NCI-H774 (cell line): Measurements from ENCODE around the gene SOX13.

ENCODE experiments used
- DNase-seq: peaks from one replicate; lab custom pipeline; 2025; lab: John Stamatoyannopoulos, UW

The SOX13 gene

DNA sequence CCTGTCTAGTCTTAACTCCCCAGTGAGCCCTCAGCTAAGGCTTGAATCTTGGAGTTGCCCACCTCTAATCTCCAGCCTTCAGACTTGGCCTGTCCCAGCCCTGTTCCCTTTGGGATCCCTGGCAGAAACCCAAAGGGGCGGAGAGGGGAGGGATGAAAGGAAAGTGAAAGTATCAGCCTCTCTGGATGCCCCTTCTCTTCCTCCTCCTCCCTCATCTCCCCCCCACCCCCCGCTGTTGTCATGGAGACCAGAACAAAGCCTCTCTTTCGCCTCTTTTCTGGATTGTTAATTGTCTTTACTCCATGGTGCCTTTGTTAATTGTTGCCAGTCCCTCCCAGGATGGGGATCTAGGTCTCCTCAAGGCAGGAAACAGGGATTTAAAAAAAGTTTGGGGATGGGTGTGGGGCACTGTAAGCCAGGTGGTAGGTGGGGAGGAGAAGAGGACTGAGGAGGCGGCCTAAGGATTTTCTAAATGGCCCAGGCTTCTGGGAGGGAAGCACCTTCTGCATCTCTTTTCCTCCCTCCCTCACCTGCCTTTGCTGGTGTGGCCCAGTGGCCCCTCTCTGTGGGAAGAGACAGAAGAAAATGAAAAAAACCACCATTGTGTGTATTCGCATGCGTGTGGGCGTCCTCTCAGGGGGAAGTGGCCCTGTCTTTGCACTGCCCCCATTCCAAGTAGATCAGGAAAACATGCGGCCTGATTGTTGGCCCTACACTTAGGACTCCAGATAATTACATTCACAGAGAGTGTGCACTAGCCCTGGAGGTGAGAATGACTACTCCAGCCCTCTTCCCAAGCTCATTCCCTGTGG, 7.5 kb upstream of the SOX13 start:
- no peak for DNase-seq

DNA sequence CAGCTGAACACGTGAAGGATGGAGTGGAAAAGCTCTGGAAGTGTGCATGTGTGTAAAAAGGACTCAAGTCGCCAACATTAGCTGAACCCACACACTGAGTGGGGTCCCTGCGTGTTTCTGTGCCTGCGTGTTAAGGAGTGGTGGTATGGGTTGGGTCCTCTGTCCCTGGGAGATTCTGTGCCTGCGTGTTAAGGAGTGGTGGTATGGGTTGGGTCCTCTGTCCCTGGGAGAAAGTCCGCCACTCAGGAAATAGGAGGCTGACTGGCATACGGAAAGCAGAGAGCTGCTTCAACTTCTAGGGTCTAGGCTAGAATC, 7.0 kb upstream of the SOX13 start:
- DNase-seq, result no peak

DNA sequence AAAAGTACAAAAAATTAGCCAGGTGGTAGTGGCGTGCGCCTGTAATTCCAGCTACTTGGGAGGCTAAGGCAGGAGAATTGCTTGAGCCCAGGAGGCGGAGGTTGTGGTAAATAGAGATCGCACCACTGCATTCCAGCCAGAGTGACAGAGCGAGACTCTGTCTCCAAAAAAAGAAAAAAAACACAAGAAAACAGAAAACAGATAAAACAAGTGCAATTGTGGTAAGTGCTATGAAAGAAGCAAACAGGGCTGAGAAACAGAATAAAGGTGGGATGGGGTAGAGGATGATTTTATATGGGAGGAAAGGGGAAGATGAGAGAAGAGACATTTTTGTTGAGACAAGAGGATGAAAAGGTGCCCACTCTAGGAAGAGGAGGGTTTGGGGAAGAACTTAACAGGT, 5.0 kb upstream of the SOX13 start:
- no peak for DNase-seq

DNA sequence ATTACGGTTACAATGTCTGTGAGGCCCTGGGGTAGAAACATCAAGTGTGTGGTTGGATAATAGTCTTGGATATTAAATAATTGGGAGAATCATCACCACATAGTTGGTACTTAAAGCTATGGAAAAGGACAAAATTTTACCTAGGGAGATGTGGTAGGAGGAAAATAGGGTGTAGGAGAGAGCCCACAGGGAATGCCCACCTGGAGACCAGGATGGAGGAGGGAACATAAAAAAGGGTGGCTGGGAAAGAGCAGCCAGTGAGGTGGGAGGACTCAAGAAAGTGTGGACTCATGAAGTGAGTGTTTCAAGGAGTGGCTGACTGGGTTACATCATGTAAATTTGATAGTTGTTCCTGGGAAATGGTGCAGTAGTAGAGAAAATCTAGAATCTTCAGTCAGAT, 3.0 kb upstream of the SOX13 start:
- no peak for DNase-seq

DNA sequence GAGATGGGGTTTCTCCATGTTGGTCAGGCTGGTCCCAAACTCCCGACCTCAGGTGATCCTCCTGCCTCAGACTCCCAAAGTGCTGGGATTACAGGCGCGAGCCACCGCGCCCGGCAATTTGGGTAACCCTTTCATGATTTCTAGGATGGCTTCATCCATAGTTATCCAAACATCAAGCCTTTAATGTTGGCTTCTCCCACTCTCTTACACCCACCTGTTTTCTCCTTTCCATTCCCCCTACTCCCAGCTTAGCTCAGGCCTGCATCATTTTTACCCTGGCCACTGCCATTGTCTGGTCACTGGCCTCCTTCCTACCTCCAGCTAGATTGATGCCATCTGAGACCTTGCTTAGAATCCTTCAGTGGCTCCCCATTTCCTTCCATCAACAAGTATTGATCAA, 2.0 kb upstream of the SOX13 start:
- DNase-seq, result no peak

DNA sequence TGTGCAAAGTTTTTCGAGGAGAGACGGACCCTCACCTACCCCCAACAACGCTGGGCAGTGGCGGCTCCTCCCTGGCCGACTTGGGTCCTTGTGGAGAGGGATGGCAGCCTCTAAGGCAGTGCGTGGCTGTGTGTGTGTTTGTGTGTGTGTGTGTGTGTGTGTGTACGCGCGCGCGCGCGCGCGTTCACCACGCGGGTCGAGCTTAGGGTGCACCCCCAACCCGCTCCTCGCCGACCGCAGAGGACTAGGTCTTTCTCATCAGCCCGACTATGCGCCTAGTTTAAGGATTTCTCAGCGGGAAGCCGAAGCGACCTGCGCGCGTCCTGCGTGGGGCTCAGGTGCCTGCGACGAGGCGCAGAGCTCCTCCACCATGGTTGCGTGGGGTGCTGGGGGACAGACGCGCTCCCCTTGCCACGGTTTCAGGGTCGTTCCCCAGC, 940 bp downstream of the SOX13 start:
- peak; percentile 26 for DNase-seq

DNA sequence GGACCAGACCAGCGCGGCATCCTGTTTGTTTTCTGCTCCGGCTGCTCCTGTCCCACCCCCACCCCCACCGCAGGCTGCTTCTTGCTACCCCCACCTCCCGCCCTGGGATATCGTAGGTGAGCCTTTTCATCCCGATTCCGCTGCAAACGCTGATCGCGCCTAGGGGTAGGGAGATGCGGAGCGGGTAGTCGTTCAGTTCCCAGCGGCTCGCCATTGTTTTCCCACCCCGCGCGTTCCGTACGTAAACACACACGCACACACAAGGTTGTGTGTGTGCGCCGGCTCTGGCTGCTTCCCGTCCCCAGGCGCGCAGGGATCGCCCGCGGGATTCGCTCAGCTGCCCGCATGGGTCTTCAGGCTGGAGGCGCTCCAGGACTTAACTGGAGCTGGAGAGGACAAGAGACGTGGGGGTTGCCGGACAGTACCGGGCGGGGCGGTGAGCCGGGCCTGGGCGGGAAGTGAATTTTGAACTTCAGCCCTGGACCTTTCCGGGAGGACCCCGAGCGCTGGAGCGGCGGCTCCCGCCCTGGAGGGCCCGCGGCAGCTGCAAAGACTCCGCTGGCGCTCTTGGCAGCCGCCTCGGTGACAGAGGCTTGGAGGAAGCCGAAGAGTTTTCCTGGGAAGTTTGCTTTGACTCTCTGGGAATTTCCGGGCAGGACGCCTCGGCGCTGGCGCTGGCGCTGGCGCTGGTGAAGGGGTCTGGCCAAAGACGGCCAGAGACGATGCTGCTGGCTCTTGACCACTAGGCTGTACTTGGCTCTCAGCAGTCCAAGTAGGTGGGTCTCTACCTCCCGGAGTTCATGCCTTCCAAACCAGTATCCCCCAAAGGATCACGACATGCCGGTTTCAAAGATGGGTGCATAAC, 1.6 kb downstream of the SOX13 start:
- peak; percentile 40 for DNase-seq

DNA sequence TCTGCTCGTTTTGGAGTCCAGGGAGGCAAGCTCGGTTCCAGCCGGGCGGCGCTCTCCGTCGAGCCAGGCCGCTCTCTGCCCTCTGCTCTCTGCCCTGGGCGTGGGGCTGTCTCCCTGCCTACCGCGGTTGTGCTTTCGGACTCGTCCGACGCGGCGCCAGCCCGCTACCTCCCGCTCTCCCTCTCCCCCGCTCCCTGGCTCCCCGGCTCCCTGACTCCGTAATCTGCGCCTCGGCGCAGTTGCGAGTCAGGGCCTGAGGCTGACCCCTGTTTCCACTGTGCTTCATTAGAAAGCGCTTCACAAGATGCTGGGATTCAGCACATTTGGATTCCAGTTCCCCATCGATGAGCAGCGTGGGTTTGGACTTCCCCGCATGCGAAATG, 2.2 kb downstream of the SOX13 start:
- DNase-seq, result no peak

DNA sequence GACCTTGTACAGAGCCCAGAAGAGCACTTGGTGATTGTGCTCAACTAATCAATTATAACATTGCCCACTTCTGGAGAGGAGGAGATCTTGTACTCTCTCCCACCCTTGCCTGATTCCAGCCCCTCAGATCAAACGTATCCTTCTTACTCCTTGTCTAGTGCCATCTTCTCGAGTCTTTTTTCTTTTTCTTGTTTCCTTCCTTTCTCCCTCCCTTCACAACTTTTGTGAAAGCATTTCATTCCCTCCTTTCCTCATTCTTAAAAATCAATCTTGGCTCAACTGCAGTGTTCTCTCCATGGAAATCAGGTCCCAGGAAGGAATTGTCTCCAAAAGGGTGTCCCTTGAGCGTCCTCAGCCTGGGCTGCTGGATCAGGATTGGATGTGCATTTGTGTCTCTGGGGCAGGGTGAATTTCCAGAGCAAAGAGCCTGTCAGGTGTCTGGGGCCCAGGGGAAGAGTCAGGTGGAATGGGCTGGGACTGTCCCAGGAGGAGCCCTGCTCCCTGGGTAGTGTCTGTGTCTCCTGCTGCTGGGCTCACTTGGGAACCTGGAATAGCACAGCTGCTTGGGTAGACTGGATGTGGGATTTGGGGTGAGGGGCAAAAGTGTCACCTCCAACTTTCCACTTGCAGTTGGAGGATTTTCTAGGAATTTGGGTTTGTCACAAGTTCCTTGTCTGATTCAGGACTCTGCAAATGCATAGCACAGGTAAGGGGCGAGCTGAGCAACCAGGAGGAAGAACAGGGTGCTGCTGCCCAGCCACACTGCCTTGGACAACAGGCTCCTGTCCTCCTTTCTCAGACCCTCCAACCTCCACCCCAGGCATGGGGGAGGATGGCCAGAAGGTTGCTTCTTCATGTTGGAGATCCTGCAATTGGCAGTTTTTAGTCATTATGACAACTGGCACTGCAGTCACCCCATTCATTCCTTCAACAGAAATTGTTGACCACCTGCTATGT, 3.3 kb downstream of the SOX13 start:
- no peak for DNase-seq

DNA sequence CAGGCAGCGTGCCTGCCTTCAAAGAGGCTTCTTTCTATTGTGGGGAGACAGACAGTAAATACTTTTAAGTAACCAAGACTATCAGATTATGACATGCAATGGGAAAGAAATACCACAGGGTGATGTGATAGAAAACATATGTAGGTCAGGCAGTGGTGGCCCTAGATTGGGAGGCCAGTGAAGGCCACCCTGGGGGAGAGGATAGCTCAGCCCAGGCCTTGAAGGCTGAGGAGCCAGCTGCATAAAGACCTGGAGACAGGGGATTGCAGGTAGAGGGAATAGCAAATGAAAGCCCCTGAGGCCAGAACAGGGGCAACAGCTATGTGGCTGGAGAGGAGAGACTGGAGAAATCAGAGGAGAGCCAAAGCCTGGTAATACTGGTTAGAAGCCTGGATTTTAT, 4.0 kb downstream of the SOX13 start:
- no peak for DNase-seq

DNA sequence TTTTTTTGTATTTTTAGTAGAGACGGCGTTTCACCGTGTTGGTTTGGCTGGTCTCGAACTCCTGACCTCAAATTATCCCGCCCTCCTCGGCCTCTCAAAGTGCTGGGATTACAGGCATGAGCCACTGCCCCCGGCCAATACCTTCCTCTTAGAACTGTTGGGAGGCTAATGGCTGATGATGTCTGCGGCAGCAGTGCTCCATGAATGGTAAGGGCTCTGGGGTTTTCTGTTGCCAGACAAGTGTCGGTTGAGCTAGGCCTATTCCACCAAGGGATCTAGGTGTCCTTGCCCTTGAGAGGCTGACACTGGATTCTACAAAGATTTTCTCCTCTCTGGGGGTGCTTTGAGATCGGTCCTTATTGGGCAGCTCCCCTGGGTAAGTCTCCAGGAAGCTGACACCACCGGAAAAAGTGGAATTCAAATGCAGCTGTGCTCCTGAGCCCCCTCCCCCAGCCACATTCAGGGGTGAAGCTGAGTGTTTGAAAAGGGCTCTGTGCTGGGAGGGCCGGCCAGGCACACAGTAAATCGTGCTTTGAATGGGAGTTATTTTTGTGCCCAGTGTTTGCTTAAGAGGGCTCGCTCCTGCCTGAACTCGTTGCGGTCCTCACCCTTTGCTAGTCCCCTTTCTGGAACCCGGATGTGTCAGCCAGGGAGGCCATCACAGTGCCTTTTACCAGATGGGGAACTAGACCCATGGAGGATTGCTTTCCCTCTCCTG, 5.2 kb downstream of the SOX13 start:
- DNase-seq, result peak; percentile 90

DNA sequence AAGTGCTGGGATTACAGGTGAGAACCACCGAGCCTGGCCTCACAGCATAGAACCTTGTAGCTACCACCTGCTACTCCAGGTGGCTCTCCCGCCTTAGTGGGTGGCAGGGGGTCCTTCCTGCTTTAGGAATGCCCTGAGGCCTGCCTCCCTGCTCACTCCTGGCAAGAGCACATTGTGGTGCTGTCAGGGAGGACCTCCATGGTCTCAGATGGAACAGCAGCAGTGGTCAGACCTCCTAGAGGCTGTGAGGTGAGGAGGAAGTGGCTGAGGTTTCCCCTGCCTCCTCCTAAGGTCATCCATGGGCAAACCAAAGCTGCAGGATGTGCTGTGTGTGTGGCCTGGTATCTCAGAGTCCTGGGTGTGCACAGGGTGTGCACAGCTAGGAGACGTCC, 6.7 kb downstream of the SOX13 start:
- no peak for DNase-seq

DNA sequence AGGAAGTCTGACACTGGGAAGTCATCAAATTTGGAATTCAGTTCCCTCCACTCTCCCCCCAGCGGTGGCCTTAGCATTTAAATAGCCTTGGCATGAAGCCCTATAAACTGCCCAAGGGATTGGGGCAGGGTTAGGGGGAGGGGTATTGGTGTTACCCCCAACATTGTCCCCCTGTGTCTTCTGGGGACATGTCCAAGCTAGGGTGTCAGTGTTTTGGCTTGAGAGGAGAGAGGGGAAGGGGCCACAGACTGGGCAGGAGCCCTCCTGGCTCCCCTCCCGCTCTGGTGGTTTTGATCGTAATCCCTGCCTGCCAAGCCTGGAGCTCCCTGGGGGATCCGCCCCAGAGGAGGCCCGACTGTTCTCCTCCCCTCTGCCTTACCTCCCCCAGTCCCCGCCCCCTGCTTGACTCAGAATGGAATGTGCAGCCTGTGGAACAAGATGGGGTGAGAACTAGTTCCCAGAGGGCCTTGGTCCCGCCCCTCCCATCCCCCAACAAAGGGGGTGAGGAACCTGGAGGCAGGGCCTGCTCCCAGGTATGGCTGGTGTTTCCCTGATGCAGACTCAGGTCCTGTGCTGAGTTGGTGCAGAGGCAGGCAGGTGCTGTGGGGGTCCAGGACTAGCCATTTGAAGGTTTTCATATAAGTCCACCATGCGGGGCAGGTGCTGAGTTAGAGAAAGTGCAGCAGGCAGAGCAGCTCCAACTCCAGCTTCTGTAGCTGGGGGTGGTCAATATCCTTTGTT, 7.4 kb downstream of the SOX13 start:
- DNase-seq, result peak; percentile 82

DNA sequence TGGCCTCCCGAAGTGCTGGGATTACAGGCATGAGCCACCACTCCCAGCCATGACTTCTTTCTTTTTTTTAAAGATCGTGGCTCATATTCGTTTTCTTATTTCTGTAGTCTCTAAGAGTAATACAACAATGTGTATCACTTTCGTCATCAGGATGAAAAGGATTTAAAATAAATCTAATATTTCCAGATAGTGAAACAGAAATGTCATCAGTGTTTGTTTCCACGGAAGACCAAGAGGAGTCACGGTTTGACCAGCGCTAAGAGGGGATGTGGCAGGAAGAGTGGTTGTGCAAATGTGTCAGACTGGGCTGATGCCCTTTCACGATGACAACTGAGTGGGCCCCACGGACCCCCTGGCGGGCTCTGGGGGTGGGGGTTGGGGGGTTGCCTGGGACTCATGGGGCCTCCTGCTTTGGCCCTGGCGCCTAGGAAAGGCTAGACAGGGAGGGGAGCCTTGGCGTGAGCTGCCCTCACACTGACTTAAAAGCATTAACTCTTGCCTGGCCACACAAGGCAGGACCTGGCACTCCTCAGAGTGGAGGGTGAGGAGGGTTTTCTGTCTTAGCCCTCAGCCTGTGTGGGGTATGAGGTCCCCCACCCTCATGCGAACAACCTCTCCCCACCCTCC, 8.4 kb downstream of the SOX13 start:
- DNase-seq, result no peak

DNA sequence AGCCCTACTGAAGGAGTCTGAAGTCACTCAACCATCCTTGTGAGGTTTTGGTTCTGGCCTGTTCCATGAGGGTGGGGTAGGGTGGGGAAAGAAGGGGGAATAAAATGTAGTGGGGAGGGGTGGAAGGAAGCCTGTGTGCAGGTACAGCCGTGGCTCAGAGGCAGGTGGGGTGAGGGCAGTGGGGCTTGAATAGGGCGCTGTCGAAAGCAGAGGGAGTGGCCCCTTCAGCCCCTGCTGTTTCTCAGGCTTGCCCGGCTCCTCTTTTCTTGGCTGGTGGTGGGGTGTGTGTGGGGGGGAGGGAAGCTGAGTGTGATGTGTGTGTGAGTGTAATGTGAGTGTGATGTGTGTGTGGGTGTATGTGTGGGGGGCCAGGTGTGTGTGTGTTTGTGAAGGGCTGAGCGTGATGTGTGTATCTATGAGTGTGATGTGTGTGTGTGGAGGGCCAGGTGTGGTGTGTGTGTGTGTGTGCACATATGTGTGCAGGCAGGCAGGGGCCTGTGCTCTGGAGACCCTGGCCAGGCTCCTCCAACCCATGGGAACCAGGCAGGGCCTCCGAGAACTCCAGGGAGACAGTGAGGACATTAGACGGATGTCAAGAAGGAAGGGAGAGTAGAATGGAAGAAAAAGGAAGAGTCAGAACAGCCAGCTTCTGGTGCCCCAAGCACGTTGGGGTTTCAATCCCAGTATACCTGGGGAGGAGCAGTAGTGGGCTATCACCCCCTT, 9.0 kb downstream of the SOX13 start:
- no peak for DNase-seq

DNA sequence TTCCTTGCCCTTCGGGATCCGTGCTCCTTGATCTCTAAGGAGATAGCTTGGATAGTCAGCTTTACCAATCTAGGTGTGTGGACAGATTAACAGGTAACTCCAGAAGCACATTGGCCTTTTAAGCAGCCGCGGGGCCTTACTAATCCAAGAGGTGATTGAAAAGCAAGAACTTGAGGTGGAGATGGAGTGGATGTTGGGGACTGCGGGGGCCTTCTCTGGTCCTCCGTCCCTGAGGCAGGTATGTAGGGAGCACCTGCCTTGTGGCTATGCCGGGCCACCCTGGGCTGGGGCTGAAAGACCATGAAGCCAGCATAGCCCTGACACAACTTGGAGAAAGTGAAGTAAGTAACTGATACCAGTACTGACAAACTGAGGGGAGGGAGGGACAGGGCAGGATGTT, 10.6 kb downstream of the SOX13 start:
- no peak for DNase-seq

DNA sequence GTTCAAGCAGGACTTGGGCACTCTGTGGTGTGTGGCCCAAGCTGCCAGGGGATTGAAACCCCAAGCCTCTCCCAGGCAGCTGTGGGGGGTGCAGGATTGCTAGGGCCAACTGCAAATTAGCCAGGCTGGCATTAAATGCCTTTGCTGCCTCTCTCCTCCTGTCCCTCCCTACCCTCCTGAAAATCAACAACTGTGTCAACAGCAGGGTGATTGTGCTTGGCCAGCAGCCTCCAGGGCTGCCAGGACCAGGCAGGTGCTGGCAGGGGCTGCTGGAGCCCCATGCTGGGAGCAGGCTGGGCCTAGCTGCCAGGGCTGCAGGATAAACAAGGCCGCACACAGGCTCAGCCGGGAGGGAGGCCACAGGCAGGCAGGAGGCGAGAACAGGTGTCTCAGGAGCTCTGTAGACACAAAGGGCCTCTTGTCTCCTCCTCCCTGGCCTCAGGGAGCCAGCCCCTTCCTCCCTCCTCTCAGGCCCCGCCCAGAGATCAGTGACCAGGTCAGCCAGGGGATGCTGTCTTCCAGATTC, 11.4 kb downstream of the SOX13 start:
- peak; percentile 98 for DNase-seq

DNA sequence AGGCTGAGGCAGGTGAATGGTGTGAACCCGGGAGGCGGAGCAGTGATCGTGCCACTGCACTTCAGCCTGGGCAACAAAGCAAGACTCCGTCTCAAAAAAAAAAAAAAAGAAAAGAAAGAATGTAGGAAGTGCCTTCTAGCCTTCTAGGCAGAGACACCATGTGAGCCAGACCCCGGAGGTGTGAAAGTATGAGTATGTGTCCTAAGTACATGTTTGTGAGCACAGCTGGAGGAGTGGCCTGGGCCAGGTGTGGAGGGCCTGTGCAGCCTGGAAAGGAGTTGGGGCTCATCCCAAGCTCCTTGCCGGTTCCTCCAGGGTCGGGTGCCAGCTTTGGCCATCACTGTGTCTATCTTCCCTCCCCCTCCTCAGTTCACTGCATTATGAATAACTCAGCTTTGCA, 13.0 kb downstream of the SOX13 start:
- no peak for DNase-seq

DNA sequence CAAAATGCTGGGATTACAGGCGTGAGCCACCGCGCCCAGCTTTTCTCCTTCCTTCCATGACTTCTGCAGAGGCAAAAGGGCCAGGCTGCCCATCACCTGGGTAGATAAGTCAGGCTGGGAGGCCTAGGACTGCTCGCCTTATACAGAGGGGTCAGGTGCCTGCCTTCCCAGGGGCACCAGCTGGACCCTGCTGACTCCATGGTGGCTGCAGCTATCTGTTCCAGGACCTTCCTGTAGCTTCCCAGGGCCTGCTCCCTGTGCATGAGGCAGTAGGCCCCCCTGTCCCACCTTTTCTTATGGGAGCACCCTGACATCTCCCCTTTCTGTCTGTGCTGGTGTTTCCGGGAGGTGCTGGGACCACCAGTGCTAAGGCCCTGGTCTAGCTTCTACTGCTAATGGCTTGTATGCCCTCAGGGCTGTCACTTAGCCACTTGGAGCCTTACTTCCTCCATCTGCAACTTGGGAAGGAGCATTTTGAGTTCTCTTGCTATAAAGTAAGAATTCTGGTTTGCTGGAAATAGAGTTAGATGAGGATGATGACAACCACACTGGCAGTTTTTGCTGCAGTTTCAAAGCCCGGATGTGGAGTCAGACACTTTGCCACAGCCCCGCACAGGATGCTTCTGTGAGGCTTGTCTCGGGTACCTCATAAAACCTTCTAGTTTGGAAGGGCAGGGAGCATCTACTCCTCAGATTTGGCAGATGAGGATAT, 14.4 kb downstream of the SOX13 start:
- no peak for DNase-seq
